Upper lobe of right lung (tissue), 1 donor: ENCODE results near the gene GRK1. TPM values are rescaled to one million over a fixed set of nuclear protein-coding genes. Genes with fewer than 3 reads are reported as not detected.

Source experiments
- ATAC-seq: fragments of 200-7000 bp; cut with Tn5 transposase; one replicate; pipeline ENCODE4 v1.9.1; 2020; ENCODE audit warnings: mild to moderate bottlenecking, moderate library complexity
- DNase-seq: peaks from one replicate; pipeline ENCODE4 v3.0.0-alpha.2; 2020
- H3K27ac ChIP-seq: fragments of 200-600 bp; one replicate; pipeline ENCODE4 v1.8.0; 2022
- H3K27me3 ChIP-seq: fragments of 200-600 bp; one replicate; pipeline ENCODE4 v1.8.0; 2022; ENCODE audit warnings: mild to moderate bottlenecking
- H3K36me3 ChIP-seq: fragments of 200-600 bp; one replicate; pipeline ENCODE4 v1.8.0; 2022
- H3K4me1 ChIP-seq: fragments of 200-600 bp; one replicate; pipeline ENCODE4 v1.8.0; 2022
- H3K4me3 ChIP-seq: fragments of 200-600 bp; one replicate; pipeline ENCODE4 v1.8.0; 2022; ENCODE audit warnings: mild to moderate bottlenecking
- H3K9me3 ChIP-seq: fragments of 200-600 bp; one replicate; pipeline ENCODE4 v1.8.0; 2022
- CTCF ChIP-seq: fragments of 200-600 bp; IDR thresholded peaks from one replicate; pipeline ENCODE4 v1.8.0; 2022; ENCODE audit warnings: antibody characterized with exemption
- intact Hi-C: fragments of 100-400 bp; cut with DNase I; formaldehyde crosslinking; loops from one replicate; pipeline ENCODE4 v1.11.0; 2022
- long read RNA-seq: library from polyadenylated mRNA; unstranded; transcript quantifications from one replicate; pipeline ENCODE4 v2.0.0, GENCODE V29; 2021
- total RNA-seq: library from RNA; stranded (reverse); fragmentation: NEBNext Ultra II Directional; extraction: Animal tissue kit (Norgen Biotek cat#: 25700); gene quantifications from one replicate; pipeline ENCODE4 v1.2.1, GENCODE V29; 2021
- donor health status: DM: no; HTN: yes; CAD: no; lungs with severe emphysema.

GRK1 gene
- 0.09 TPM for total RNA-seq
- long read RNA-seq: 0 reads

- H3K36me3 ChIP-seq: no peaks in the 10 kb centered on the region
- no peaks in the 10 kb centered on the region for H3K4me1 ChIP-seq
- DNase-seq: peak; percentile 63
These were observed at the start of gene GRK1 for GRCh38 chr13:113666951-113667701. Gene GRK1, plus strand, starts transcription at chr13:113667219. Its CDS starts 168 bp downstream, at chr13:113667387.

GRCh38 chr13:113617961-113618360, 49.1 kb upstream of the GRK1 start:
- DNase-seq (no peak), ATAC-seq (no peak)
- H3K4me1 ChIP-seq: no peaks in the 10 kb centered on the region
- TF ChIP-seq CTCF: no peak
- no peaks in the 10 kb centered on the region for H3K36me3 ChIP-seq
- H3K27me3 ChIP-seq: no peaks in the 10 kb centered on the region
- no peak overlapping the region for H3K4me3 ChIP-seq
- intact Hi-C loops: no loop called here
- H3K27ac ChIP-seq: no peak overlapping the region
- H3K9me3 ChIP-seq: no peaks in the 10 kb centered on the region

More at GRCh38 chr13:113666951-113667701, at the start of gene GRK1:
- H3K27ac ChIP-seq: no peak within 1 kb of the TSS
- H3K4me3 ChIP-seq: no peak within 1 kb of the TSS
- no peaks in the 10 kb centered on the region for H3K9me3 ChIP-seq
- H3K27me3 ChIP-seq: no peaks in the 10 kb centered on the region
- ATAC-seq: no peak
- no peak for TF ChIP-seq CTCF
- intact Hi-C loops: no loop called here

GRCh38 chr13:113618455-113618854, 48.6 kb upstream of the GRK1 start:
- Histone ChIP-seq H3K36me3 (no peaks in the 10 kb centered on the region), H3K9me3 (no peaks in the 10 kb centered on the region), H3K4me3 (no peak overlapping the region), H3K4me1 (no peaks in the 10 kb centered on the region), H3K27me3 (no peaks in the 10 kb centered on the region), H3K27ac (no peak overlapping the region)
- ATAC-seq (no peak), DNase-seq (no peak)
- intact Hi-C loops: no loop called here
- TF ChIP-seq CTCF: no peak

GRCh38 chr13:113620036-113620796, 46.8 kb upstream of the GRK1 start:
- Histone ChIP-seq H3K36me3 (peaks cover 6% of the 10 kb centered on the region), H3K27me3 (no peaks in the 10 kb centered on the region), H3K9me3 (no peaks in the 10 kb centered on the region), H3K27ac (no peak overlapping the region), H3K4me3 (no peak overlapping the region), H3K4me1 (no peaks in the 10 kb centered on the region)
- DNase-seq (no peak), ATAC-seq (no peak)
- TF ChIP-seq CTCF: no peak
- intact Hi-C loops: no loop called here

- no peak for ATAC-seq
- intact Hi-C loops: no loop called here
- no peaks in the 10 kb centered on the region for H3K4me1 ChIP-seq
These were observed 46.0 kb upstream of the GRK1 start for GRCh38 chr13:113621046-113621445.

More at GRCh38 chr13:113621046-113621445, 46.0 kb upstream of the GRK1 start:
- Histone ChIP-seq H3K36me3 (peaks cover 6% of the 10 kb centered on the region), H3K9me3 (no peaks in the 10 kb centered on the region), H3K27ac (no peak overlapping the region), H3K4me3 (no peak overlapping the region), H3K27me3 (no peaks in the 10 kb centered on the region)
- DNase-seq: no peak
- no peak for TF ChIP-seq CTCF
